DOHH2 (cell line): ENCODE measurements around the gene GBP2.

Experiments
- H3F3A ChIP-seq: fragments of 200-600 bp; sonication (generic), shearing (Covaris generic); 2 replicates; pipeline ENCODE4 v1.6.0; 2016; ENCODE audit warnings: antibody characterized with exemption, mild to moderate bottlenecking; ENCODE audit not compliant: control insufficient read depth, insufficient read depth
- H3K27ac ChIP-seq: fragments of 200-600 bp; sonication (generic); 2 replicates; pipeline ENCODE4 v1.5.1; 2014; ENCODE audit warnings: low read depth, mild to moderate bottlenecking, low read length, moderate library complexity
- H3K27me3 ChIP-seq: fragments of 200-600 bp; sonication (generic); 2 replicates; pipeline ENCODE4 v1.6.1; 2014; ENCODE audit warnings: mild to moderate bottlenecking, low read length, mixed read lengths; ENCODE audit not compliant: control insufficient read depth
- H3K36me3 ChIP-seq: fragments of 200-600 bp; sonication (generic); 2 replicates; pipeline ENCODE4 v1.6.1; 2014; ENCODE audit warnings: mild to moderate bottlenecking, low read length, moderate library complexity, mixed read lengths; ENCODE audit not compliant: control insufficient read depth
- H3K4me1 ChIP-seq: fragments of 200-600 bp; sonication (generic); 2 replicates; pipeline ENCODE4 v1.6.1; 2014; ENCODE audit warnings: mild to moderate bottlenecking, low read length, mixed read lengths; ENCODE audit not compliant: control insufficient read depth
- H3K4me2 ChIP-seq: fragments of 200-600 bp; sonication (generic); 2 replicates; pipeline ENCODE4 v1.6.0; 2014; ENCODE audit warnings: mild to moderate bottlenecking, low read length, moderate library complexity
- H3K4me3 ChIP-seq: fragments of 200-600 bp; sonication (generic); 2 replicates; pipeline ENCODE4 v1.5.1; 2014; ENCODE audit warnings: mild to moderate bottlenecking, low read length, mixed read lengths
- H3K79me2 ChIP-seq: fragments of 200-600 bp; sonication (generic); 2 replicates; pipeline ENCODE4 v1.6.1; 2014; ENCODE audit warnings: mild to moderate bottlenecking, low read length, mixed read lengths; ENCODE audit not compliant: control insufficient read depth
- H3K9me2 ChIP-seq: fragments of 200-600 bp; sonication (generic); replicated peaks from 2 replicates; pipeline ENCODE4 v1.6.1; 2014; ENCODE audit warnings: mild to moderate bottlenecking, low read length, mixed read lengths; ENCODE audit not compliant: control insufficient read depth
- H3K9me3 ChIP-seq: fragments of 200-600 bp; sonication (generic); 2 replicates; pipeline ENCODE4 v1.6.1; 2014; ENCODE audit warnings: antibody characterized with exemption, low read length, mixed read lengths; ENCODE audit not compliant: control insufficient read depth, insufficient read depth
- H4K20me1 ChIP-seq: fragments of 200-600 bp; sonication (generic); 2 replicates; pipeline ENCODE4 v1.6.0; 2014; ENCODE audit warnings: low read depth, mild to moderate bottlenecking, antibody characterized with exemption, low read length, moderate library complexity; ENCODE audit not compliant: control insufficient read depth, insufficient read depth
- CTCF ChIP-seq: fragments of 200-600 bp; sonication (generic); IDR thresholded peaks from one replicate; pipeline ENCODE4 v1.5.1; 2014; ENCODE audit warnings: antibody characterized with exemption, mild to moderate bottlenecking, low read depth, low read length; ENCODE audit not compliant: poor library complexity, severe bottlenecking
- EZH2phosphoT487 ChIP-seq: fragments of 200-600 bp; sonication (generic); IDR thresholded peaks from 2 replicates; pipeline ENCODE4 v1.6.1; 2017; ENCODE audit warnings: borderline replicate concordance, mild to moderate bottlenecking, antibody characterized with exemption, low read length, moderate library complexity, mixed read lengths

The GBP2 gene

GRCh38 chr1:89089962-89090361 lies 36.0 kb downstream of the GBP2 start:
- Histone ChIP-seq H3K27ac (no peak overlapping the region), H3K4me3 (no peak overlapping the region), H3K4me2 (no peak overlapping the region), H3K9me3 (no peaks in the 10 kb centered on the region), H3K9me2 (no peaks in the 10 kb centered on the region), H3K79me2 (no peaks in the 10 kb centered on the region), H3K27me3 (no peaks in the 10 kb centered on the region), H4K20me1 (no peaks in the 10 kb centered on the region), H3K36me3 (no peaks in the 10 kb centered on the region), H3K4me1 (no peaks in the 10 kb centered on the region), H3F3A (no peaks in the 10 kb centered on the region)
- no peak for TF ChIP-seq CTCF

GRCh38 chr1:89088572-89088971 lies 37.3 kb downstream of the GBP2 start:
- Histone ChIP-seq H3F3A (no peaks in the 10 kb centered on the region), H3K27ac (no peak overlapping the region), H3K27me3 (no peaks in the 10 kb centered on the region), H3K36me3 (no peaks in the 10 kb centered on the region), H3K9me2 (no peaks in the 10 kb centered on the region), H3K79me2 (no peaks in the 10 kb centered on the region), H3K4me2 (no peak overlapping the region), H3K4me3 (no peak overlapping the region), H3K4me1 (no peaks in the 10 kb centered on the region), H4K20me1 (no peaks in the 10 kb centered on the region), H3K9me3 (no peaks in the 10 kb centered on the region)
- TF ChIP-seq EZH2phosphoT487, result no peak
- no peak for TF ChIP-seq CTCF

- TF ChIP-seq EZH2phosphoT487, result no peak
- TF ChIP-seq CTCF, result no peak
- Histone ChIP-seq H3K79me2 (no peaks in the 10 kb centered on the region), H3K4me2 (no peak overlapping the region), H3K27me3 (no peaks in the 10 kb centered on the region), H3K27ac (no peak overlapping the region), H3K4me1 (no peaks in the 10 kb centered on the region), H3K9me2 (no peaks in the 10 kb centered on the region), H3K9me3 (no peaks in the 10 kb centered on the region), H4K20me1 (no peaks in the 10 kb centered on the region), H3K36me3 (no peaks in the 10 kb centered on the region), H3K4me3 (no peak overlapping the region), H3F3A (no peaks in the 10 kb centered on the region)
Measured at GRCh38 chr1:89087241-89087640, 38.7 kb downstream of the GBP2 start.

GRCh38 chr1:89085781-89086180 lies 40.1 kb downstream of the GBP2 start:
- H3K4me2 ChIP-seq, result no peak overlapping the region
- no peaks in the 10 kb centered on the region for H3K79me2 ChIP-seq
- H3K4me1 ChIP-seq, result no peaks in the 10 kb centered on the region
- H3K27ac ChIP-seq, result no peak overlapping the region
- no peak for TF ChIP-seq EZH2phosphoT487
- TF ChIP-seq CTCF, result peak; percentile 67
- no peaks in the 10 kb centered on the region for H3K9me3 ChIP-seq
- H3K9me2 ChIP-seq, result no peaks in the 10 kb centered on the region; the same call in 1 of the 2 replicates
- H4K20me1 ChIP-seq, result no peaks in the 10 kb centered on the region
- H3K27me3 ChIP-seq, result no peaks in the 10 kb centered on the region
- no peaks in the 10 kb centered on the region for H3F3A ChIP-seq
- no peak overlapping the region for H3K4me3 ChIP-seq
- no peaks in the 10 kb centered on the region for H3K36me3 ChIP-seq
